ENCODE data around the gene EHBP1L1.

The EHBP1L1 gene

DNA sequence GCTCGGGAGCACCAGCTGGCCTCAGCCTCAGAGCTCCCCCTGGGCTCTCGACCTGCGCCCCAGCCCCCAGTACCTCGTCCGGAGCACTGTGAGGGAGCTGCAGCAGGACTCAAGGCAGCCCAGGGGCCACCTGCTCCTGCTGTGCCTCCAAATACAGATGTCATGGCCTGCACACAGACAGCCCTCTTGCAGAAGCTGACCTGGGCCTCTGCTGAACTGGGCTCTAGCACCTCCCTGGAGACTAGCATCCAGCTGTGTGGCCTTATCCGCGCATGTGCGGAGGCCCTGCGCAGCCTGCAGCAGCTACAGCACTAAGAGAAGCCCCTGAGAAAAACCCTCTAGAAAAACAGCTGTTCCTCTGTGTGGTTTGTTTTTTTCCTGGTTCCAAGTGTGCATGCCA, 4.4 kb upstream of the EHBP1L1 start:
- peak overlapping the region; percentile 85 for H3K4me3 ChIP-seq (replicated peaks; ENCODE audit: low read depth, low read length)
- TF ChIP-seq, protein P1, sequence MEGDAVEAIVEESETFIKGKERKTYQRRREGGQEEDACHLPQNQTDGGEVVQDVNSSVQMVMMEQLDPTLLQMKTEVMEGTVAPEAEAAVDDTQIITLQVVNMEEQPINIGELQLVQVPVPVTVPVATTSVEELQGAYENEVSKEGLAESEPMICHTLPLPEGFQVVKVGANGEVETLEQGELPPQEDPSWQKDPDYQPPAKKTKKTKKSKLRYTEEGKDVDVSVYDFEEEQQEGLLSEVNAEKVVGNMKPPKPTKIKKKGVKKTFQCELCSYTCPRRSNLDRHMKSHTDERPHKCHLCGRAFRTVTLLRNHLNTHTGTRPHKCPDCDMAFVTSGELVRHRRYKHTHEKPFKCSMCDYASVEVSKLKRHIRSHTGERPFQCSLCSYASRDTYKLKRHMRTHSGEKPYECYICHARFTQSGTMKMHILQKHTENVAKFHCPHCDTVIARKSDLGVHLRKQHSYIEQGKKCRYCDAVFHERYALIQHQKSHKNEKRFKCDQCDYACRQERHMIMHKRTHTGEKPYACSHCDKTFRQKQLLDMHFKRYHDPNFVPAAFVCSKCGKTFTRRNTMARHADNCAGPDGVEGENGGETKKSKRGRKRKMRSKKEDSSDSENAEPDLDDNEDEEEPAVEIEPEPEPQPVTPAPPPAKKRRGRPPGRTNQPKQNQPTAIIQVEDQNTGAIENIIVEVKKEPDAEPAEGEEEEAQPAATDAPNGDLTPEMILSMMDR (IDR thresholded peaks at IDR 0.05; ENCODE audit: low read depth, low read length, missing control alignments): no peak

DNA sequence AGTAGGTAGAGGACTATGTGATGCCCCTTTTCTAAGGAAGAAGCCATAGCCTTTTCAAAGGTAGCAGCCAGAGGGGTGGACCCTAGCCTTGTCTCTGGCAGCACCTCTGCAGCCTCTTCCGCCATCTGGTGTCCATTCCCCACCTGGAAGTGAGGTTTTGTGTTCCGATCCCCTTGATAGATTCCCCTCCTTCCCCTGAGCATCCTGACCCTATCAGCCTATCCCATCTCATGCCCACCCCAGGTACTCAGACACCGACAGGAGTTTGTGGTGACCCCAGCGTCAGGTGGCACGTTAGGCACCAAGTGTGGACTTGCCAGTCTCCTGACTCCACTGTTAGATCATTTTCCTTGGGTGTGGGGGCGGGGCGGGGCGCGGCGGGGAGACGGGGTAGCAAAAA, 3.9 kb upstream of the EHBP1L1 start:
- no peak for DNase-seq (ENCODE audit: extremely low read depth, low read depth)
- H3K4me3 ChIP-seq (replicated peaks; ENCODE audit: low read depth, low read length): peak overlapping the region; percentile 85
- TF ChIP-seq, protein P1 (IDR thresholded peaks at IDR 0.05; ENCODE audit: low read depth, low read length, missing control alignments): peak; percentile 27

More for the DNA sequence above, 4.4 kb upstream of the EHBP1L1 start:
- no peak for DNase-seq (ENCODE audit: extremely low read depth, low read depth)

DNA sequence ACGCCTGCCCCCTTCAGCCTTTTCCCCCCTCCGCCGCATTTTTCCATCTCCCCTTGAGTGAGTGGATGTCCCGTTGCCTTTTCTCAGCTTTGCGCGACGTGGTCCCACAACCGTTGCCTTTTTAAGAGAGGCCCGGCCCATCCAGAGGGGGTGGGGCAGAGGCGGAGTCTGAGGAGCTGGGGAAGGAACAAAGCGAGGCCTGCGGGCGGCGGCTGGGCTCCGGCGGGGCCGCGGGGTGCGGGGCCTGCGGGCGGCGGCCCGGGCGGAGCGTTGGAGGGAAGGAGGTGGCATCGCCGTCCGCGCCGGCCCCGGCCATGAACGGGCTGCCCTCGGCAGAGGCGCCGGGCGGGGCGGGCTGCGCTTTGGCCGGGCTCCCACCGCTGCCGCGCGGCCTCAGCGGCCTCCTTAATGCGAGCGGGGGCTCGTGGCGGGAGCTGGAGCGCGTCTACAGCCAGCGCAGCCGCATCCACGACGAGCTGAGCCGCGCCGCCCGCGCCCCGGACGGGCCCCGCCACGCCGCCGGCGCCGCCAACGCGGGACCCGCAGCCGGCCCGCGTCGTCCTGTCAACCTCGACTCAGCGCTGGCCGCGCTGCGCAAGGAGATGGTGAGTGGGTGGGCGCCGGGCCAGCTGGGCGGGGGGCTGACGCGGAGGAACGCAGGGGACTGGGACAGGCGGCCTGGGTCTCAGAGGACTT, 3.3 kb upstream of the EHBP1L1 start, which contains the start of gene FAM89B:
Gene FAM89B (plus strand): TSS at position 183 of the 696 bp plus-strand sequence. CDS start 132 bp downstream, at position 315.
- H3K4me3 ChIP-seq (replicated peaks; ENCODE audit: low read depth, low read length): peak within 1 kb of the TSS; percentile 85
- DNase-seq (ENCODE audit: extremely low read depth, low read depth): no peak
- TF ChIP-seq, protein P1 (IDR thresholded peaks at IDR 0.05; ENCODE audit: low read depth, low read length, missing control alignments): no peak

DNA sequence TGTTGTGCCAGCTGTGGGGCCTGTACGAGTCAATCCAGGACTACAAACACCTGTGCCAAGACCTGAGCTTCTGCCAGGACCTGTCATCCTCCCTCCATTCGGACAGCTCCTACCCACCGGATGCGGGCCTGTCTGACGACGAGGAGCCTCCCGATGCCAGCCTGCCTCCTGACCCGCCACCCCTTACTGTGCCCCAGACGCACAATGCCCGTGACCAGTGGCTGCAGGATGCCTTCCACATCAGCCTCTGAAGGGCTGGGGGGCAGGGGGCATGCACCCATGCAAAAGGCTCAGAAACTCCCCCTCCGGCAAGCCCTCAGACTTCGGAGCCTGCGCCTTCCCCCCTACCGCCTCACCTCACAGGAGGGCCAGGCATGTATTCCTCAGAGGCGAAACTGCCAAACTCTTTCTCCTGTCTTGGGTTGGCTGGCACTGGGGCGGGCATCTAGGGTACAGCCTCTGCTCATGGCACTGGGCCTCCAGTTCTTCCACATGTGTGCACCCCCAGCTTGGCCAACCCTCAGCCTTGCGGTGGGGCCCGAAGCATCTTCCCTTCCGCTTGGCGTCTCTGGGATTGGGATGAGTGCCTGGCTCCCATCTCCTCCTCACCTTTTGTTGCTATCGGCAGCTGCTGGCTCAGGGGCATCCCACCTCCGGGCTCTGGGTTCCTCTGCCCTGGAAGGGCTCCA, 2.3 kb upstream of the EHBP1L1 start:
- TF ChIP-seq, protein P1 (IDR thresholded peaks at IDR 0.05; ENCODE audit: low read depth, low read length, missing control alignments): no peak
- DNase-seq (ENCODE audit: extremely low read depth, low read depth): no peak
- H3K4me3 ChIP-seq (replicated peaks; ENCODE audit: low read depth, low read length): peak overlapping the region; percentile 85

DNA sequence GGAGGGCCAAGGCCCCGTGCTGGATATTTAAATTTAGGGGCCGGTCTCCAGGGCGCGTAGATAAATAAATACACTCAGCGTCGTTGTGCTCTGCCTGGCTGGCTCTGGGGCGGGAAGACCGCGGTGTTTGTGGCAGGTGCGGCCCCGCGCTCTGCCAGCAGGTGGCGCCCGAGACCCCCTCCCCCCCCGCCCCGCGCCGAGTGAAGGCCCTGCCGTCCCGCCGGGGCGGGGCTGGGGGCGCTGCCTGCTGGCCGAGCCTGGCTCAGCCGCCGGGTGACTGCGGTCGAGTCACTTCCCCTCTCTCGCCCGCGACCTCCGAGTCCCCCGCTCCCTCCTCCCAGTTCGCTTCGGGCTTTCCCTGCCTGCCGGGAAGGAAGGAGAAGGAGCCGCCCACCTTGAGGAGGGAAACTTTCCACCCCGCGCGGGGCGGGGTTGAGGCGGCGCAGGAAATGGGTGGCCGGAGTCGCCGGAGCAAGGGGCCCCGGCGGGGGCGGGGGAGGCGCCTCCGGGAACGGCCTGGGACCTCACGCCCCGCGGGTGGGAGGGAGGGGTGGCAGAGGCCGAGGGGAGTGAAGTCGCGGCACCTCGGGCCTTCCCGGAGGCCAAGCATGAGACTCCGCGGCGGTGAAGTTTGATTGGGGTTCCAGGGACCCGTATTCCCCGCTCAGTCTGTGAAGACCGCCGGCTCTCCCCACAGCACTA, 1.6 kb upstream of the EHBP1L1 start:
- DNase-seq (ENCODE audit: extremely low read depth, low read depth): peak; percentile 79
- peak overlapping the region; percentile 85 for H3K4me3 ChIP-seq (replicated peaks; ENCODE audit: low read depth, low read length)
- TF ChIP-seq, protein P1 (IDR thresholded peaks at IDR 0.05; ENCODE audit: low read depth, low read length, missing control alignments): peak; percentile 47

DNA sequence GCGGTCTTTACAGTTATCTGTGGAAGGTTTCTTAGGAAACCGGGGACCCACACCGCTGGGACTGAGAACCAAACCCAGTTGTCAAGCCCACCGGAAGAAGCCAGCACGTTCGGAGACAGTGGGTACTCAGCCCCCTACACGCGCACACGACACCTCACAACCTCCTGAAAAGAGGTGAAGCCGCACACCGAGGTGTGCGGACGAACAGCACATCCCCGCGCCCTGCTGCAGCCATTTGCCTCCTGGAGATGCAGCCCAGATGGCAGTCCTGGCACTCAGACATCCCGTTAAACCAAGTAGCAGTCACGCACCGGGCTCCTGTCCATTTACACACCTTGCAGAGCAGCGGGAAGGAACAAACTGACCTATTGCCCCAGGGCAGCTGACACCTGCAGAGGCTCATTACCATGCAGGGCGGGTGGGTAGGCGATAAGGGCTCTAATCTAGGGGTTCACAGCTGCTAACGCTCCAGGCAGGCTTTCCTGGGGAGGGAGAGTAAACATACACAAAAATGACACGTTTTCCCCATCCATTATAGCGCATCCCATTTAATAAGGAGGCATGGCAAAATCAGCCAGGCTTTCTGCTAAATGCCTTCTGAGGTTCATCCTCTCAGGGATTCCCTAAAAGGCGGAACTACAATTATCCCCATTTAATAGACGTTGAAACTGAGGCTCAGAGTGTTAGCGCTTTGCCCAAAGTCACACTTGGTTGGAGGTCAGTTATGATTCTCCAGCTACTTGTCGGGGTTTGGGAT, 864 bp upstream of the EHBP1L1 start:
- DNase-seq (ENCODE audit: extremely low read depth, low read depth): no peak
- peak overlapping the region; percentile 56 for H3K4me3 ChIP-seq (replicated peaks; ENCODE audit: low read depth, low read length)
- TF ChIP-seq, protein P1 (IDR thresholded peaks at IDR 0.05; ENCODE audit: low read depth, low read length, missing control alignments): no peak

Data from HFF-Myc (cell line).